NCI-H446 (cell line): ENCODE measurements around the gene REEP5.
"Not testable (repeated sequence)": the region's sequence is repeated elsewhere in the genome, so short reads cannot be mapped to it uniquely, and the experiment has no call there.

Source experiments
- DNase-seq, 2 experiments: peaks; one replicate each; lab custom pipeline; 2025; lab: John Stamatoyannopoulos, UW

Gene REEP5

DNA sequence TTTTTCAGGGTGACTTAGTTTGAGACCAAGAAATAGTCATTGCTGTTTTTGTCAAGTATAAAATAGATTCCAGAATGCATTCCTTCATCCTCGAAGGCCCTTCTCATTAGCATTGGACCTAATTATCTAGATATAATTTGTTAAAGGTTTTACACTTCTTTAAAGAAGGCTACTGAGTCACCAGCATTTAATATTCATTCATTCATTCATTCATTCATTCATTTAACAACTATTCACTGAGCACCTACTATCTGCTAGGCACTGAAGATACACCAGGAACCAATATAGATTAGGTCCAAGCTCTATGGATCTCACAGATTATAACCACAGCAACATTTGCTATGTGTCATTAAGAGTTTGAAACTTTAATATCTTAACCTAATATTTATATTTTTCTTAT is 11.1 kb upstream of the REEP5 start:
- DNase-seq = no peak

- DNase-seq = no peak
These were observed 9.4 kb upstream of the REEP5 start for GRCh38 chr5:112931473-112931872.

DNA sequence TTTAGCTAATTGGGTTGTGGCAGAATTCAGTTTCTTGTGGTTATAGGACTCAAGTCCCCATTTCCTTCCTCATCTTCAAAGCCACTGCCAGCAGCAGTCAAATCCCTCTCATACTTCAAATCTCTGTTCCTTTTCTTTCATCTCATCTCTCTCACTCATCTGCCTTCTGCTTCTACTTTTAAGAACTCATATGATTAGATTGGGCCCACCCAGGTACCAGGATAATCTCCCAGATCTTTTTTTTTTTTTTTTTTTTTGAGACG is 8.0 kb upstream of the REEP5 start:
- DNase-seq = no peak

GRCh38 chr5:112929336-112930081 is 7.5 kb upstream of the REEP5 start:
- DNase-seq = no peak

- no peak for DNase-seq
These were observed 2.0 kb upstream of the REEP5 start for GRCh38 chr5:112923988-112924387.

DNA sequence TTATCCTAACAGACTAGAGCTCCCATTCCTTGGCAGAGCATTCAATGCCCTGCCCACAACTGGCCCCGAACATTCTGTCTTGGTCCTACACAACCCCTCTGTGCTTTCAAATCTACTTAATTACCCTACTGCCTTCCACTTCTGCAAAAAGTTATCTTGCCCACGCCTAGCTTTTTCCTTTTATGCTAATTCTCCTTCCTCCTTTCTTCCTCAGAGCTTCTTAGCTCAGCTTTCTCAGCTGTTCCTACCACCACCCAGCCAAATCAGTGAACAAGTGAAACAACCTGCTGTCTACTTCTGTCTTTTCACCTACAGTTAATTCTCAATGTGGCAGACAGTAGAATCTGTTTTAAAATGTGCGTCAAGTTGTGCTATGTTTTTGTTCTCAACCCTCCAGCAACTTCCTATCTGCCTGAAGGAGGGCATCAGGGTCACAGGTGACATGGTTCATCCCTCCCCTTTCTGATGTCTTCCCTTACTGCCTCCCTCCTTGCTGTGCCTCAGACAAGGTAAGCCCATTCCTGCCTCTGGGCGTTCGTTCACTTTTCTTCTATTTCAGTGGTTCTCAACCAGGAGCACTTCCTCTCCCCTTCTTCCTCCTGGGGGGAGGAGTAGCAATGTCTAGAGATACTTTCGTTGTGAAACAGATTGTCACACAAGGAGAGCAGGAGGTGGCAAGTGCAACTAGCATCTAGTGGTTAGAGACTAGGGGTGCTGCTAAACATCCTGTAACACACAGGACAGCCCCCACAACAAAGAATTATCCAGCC is 1.3 kb upstream of the REEP5 start:
- DNase-seq = no peak

GRCh38 chr5:112921026-112921832 is 798 bp downstream of the REEP5 start:
- peak in 1 of 2 experiments; percentile 55 for DNase-seq

- DNase-seq = no peak
These were observed 2.1 kb downstream of the REEP5 start for GRCh38 chr5:112919972-112920371.

DNA sequence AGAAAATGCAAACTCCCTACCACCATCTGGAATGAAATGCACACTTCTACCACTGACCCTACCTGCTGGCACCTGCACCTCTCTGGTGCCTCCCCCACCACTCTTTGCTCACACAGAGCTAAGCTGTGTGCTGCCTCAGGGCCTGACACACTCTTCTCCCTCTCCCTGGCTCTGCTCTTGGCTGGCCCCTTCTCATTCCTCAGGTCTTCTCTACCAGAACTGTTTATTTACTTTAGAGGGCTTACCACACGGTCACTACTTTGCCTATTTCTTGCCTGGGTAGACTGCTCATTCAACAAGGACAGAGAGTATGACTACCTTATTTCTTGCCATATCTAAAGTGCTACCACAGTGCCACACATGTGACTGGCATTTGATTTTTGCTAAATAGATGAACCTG is 3.3 kb downstream of the REEP5 start:
- no peak for DNase-seq

GRCh38 chr5:112918136-112918535 is 3.9 kb downstream of the REEP5 start:
- no peak for DNase-seq

GRCh38 chr5:112917453-112917995 is 4.5 kb downstream of the REEP5 start:
- DNase-seq = no peak

DNA sequence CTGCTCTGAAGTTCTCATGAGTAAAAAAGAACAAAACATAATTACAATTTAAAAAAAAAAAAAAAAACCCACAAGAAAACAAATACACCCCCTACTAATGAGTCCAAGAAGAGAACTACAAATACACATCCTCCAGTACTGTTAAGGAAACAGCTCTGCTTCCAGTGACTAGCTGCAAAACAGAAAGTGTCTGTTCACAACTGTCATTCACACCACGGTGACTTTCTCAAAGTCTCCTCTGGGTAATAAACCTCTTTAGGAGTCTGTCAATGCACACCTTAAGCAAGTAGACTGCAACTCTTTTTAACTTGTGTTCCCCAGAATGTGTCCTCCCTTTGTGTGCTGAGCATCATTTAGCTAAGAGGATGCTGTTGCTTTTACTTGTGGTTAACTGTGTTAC is 6.2 kb downstream of the REEP5 start:
- DNase-seq = no peak

GRCh38 chr5:112914584-112914983 is 7.4 kb downstream of the REEP5 start:
- no peak for DNase-seq

- no peak for DNase-seq
These were observed 11.5 kb downstream of the REEP5 start for GRCh38 chr5:112910529-112910928.

GRCh38 chr5:112908854-112909253 is 13.2 kb downstream of the REEP5 start:
- no peak for DNase-seq

DNA sequence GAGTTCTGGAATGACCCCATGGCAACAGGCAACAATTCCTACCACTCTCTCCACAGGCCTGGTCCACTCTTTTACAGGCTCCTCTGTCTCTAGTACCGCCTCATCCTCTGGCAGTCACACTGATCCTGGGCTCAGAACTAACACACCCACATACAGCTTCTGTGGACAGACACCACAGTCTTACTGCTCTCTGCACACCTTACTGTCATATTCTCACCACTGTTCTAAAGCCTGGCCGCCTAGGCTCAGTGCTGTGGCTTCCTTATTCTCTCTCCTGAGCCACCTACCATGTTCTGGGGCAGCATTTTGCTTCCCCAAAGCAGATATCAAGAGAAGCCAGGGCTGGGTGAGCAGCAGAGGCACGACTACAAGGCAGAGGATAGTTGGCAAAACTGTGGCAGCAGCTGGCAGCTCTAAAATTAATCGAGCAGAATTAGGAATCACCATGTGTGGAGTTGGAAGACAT is 14.8 kb downstream of the REEP5 start:
- peak; percentile 22 to 60 for DNase-seq

DNA sequence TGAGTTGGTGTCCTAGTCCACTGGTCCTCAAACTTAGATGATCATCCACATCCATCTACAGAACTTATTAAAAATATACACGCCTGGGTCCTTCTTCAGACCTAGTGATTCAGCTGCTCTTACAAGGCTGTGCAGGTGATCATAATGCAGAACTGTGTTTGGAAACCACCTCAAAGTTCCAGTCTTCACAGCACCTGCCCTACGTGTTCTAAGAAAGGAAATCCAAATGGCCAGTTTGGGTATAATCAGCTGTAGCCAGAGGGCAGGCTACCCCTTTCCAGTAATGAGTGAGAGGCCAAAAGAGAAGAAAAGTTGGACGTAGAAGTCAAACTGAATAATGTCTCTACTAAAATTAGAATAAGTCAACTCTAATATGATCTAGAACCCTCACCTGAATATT is 15.4 kb downstream of the REEP5 start:
- DNase-seq = no peak

GRCh38 chr5:112904996-112905395 is 17.0 kb downstream of the REEP5 start:
- not testable (repeated sequence) for DNase-seq

DNA sequence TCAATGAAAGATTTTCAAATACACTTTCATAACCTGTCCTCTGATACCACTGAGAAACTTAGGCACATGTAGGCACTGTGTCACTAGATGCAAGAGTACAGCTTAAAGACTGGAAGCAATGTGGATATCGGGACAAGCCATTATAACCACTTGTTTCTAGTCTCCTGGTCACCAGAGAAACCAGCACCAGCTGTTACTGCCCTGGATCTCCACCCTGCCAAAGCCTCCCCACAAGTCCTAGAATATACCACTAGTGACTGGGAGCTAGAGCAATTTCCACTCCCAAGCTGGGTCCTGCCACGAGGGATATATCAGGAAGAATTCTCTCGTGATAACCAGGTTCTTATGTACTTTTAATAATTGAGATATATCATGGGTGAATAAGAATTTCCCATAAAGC is 19.5 kb downstream of the REEP5 start:
- DNase-seq = no peak

- DNase-seq = no peak
These were observed 26.3 kb downstream of the REEP5 start for GRCh38 chr5:112895682-112896081.

GRCh38 chr5:112892776-112893175 is 29.3 kb downstream of the REEP5 start:
- no peak for DNase-seq

GRCh38 chr5:112892066-112892465 is 30.0 kb downstream of the REEP5 start:
- not testable (repeated sequence) for DNase-seq

- DNase-seq = no peak
These were observed 35.1 kb downstream of the REEP5 start for GRCh38 chr5:112886975-112887374.
